Endothelial cell of umbilical vein (primary cell): Measurements from ENCODE around the gene DIP2C. TPM values are rescaled to one million over a fixed set of nuclear protein-coding genes. Genes with fewer than 3 reads are reported as not detected.

Experiments used
- BruUV-seq: library from RNA; stranded (reverse); fragments of 400-500 nt; replicated peaks from 2 replicates; lab custom pipeline; 2021; lab: Mats Ljungman, UMichigan
- CTCF ChIA-PET: fragments of 300-600, 350-600 bp; sonication (Branson Sonifier 250); formaldehyde crosslinking; loops from one replicate; lab custom pipeline; 2021; ENCODE audit warnings: antibody characterized with exemption, inconsistent platforms; lab: Charles Lee
- POLR2A ChIA-PET: fragments of 300-600, 350-600 bp; sonication (Branson Sonifier 250); formaldehyde crosslinking; loops from one replicate; lab custom pipeline; 2021; ENCODE audit warnings: antibody characterized with exemption, inconsistent platforms; lab: Charles Lee
- DNase-seq: peaks from one replicate; pipeline ENCODE4 v3.0.0-alpha.2; 2011; ENCODE audit warnings: low read depth, low spot score
- FAIRE-seq: peaks from 2 replicates; lab custom pipeline; 2011; peaks lifted over from hg19 to GRCh38; lab: Jason Lieb, UNC
- H2AFZ ChIP-seq: 2 replicates; pipeline ENCODE4 v1.6.0; 2012; ENCODE audit warnings: low read depth, low read length, control low read depth, inconsistent platforms
- H3K27ac ChIP-seq: 2 replicates; pipeline ENCODE4 v1.5.1; 2011; ENCODE audit warnings: low read depth, mild to moderate bottlenecking, control low read depth, low read length, moderate library complexity; ENCODE audit not compliant: insufficient read depth
- H3K27me3 ChIP-seq, 2 experiments: 2 replicates each; pipeline versions ENCODE4 v1.6.0 to v1.6.1; 2011; ENCODE audit warnings: low read length in 2 of 2, mixed read lengths in 1 of 2; ENCODE audit not compliant: control insufficient read depth in 2 of 2, insufficient read depth in 2 of 2
- H3K36me3 ChIP-seq, 2 experiments: 2 replicates in 1 of 2; 3 replicates in 1 of 2; pipeline ENCODE4 v1.5.1; 2011; ENCODE audit warnings: low read length in 2 of 2, mild to moderate bottlenecking in 1 of 2, moderate library complexity in 1 of 2; ENCODE audit not compliant: control insufficient read depth in 2 of 2, insufficient read depth in 2 of 2; ENCODE audit errors: extremely low read depth in 1 of 2
- H3K4me1 ChIP-seq: 3 replicates; pipeline ENCODE4 v1.5.1; 2011; ENCODE audit warnings: mild to moderate bottlenecking, low read length; ENCODE audit not compliant: control insufficient read depth, insufficient read depth; ENCODE audit errors: extremely low read depth
- H3K4me2 ChIP-seq: 2 replicates; pipeline ENCODE4 v1.6.1; 2011; ENCODE audit warnings: low read length, control low read depth, mixed read lengths; ENCODE audit not compliant: insufficient read depth
- H3K4me3 ChIP-seq, 3 experiments: fragments of 200-600 bp in 1 of 3; sonication (generic), shearing (Covaris generic) in 1 of 3; replicated peaks in 1 of 3; 2 replicates each; pipeline ENCODE4 v1.5.1; 2011 to 2016; ENCODE audit warnings: control low read depth in 3 of 3, low read length in 3 of 3, mild to moderate bottlenecking in 2 of 3, inconsistent platforms in 1 of 3, low read depth in 1 of 3, moderate library complexity in 1 of 3; ENCODE audit not compliant: insufficient read depth in 1 of 3
- H3K79me2 ChIP-seq: 2 replicates; pipeline ENCODE4 v1.6.0; 2012; ENCODE audit warnings: low read length, inconsistent platforms; ENCODE audit not compliant: control insufficient read depth, insufficient read depth
- H3K9ac ChIP-seq: replicated peaks from 2 replicates; pipeline ENCODE3; 2011; ENCODE audit warnings: low read length, control low read depth; ENCODE audit not compliant: insufficient read depth; ENCODE audit errors: extremely low read depth
- H3K9me1 ChIP-seq: replicated peaks from 3 replicates; pipeline ENCODE4 v1.6.0; 2011; ENCODE audit warnings: mild to moderate bottlenecking, low read length; ENCODE audit not compliant: control insufficient read depth, insufficient read depth; ENCODE audit errors: extremely low read depth
- H3K9me3 ChIP-seq: replicated peaks from 2 replicates; pipeline ENCODE4 v1.5.1; 2012; ENCODE audit warnings: low read length, inconsistent platforms; ENCODE audit not compliant: control insufficient read depth, insufficient read depth
- H4K20me1 ChIP-seq: replicated peaks from 2 replicates; pipeline ENCODE3; 2011; ENCODE audit warnings: mild to moderate bottlenecking, low read length; ENCODE audit not compliant: control insufficient read depth, insufficient read depth; ENCODE audit errors: extremely low read depth
- EZH2 ChIP-seq: IDR thresholded peaks from 2 replicates; pipeline ENCODE4 v1.6.1; 2012; ENCODE audit warnings: borderline replicate concordance, low read depth, mild to moderate bottlenecking, moderate library complexity, low read length, inconsistent platforms; ENCODE audit not compliant: severe bottlenecking
- FOS ChIP-seq: IDR thresholded peaks from 2 replicates; pipeline ENCODE4 v1.6.1; 2011; ENCODE audit warnings: mild to moderate bottlenecking, low read length, moderate library complexity, borderline replicate concordance; ENCODE audit not compliant: insufficient read depth
- GATA2 ChIP-seq: IDR thresholded peaks from 2 replicates; pipeline ENCODE4 v1.7.0; 2011; ENCODE audit warnings: low read depth, mild to moderate bottlenecking, moderate library complexity, mixed read lengths, low read length; ENCODE audit not compliant: insufficient read length, insufficient read depth
- JUN ChIP-seq: IDR thresholded peaks from 2 replicates; pipeline ENCODE4 v1.6.1; 2011; ENCODE audit warnings: borderline replicate concordance, low read depth; ENCODE audit not compliant: insufficient read length, insufficient read depth
- MYC ChIP-seq: IDR thresholded peaks from one replicate; pipeline ENCODE4 v1.6.1; 2011; ENCODE audit warnings: mild to moderate bottlenecking, low read depth, low read length
- POLR2A ChIP-seq: IDR thresholded peaks from 2 replicates; pipeline ENCODE4 v1.6.1; 2012; ENCODE audit warnings: low read depth, mild to moderate bottlenecking, control low read depth, low read length
- POLR2AphosphoS5 ChIP-seq: IDR thresholded peaks from 2 replicates; pipeline ENCODE4 v1.6.1; 2012; ENCODE audit warnings: low read depth, mild to moderate bottlenecking, control low read depth, low read length, moderate library complexity; ENCODE audit not compliant: insufficient read depth
- dilution Hi-C: fragments of 300-500 bp; cut with MboI; formaldehyde crosslinking; loops from one replicate; pipeline ENCODE4 v1.15.0; 2019; ENCODE audit warnings: low sequenced_read_pairs; ENCODE audit not compliant: extremely low pct_ligation_motif_present
- intact Hi-C: fragments of 100-400 bp; cut with micrococcal nuclease; formaldehyde crosslinking; loops from one replicate; pipeline ENCODE4 v1.10.0; 2022
- polyA plus RNA-seq, 4 experiments: library from polyadenylated mRNA; depleted of rRNA in 3 of 4; stranded (reverse) in 3 of 4; unstranded in 1 of 4; fragments of >200 nt; gene quantifications; 2 replicates each; pipeline versions ENCODE4 v1.2.1 to v1.2.3, GENCODE V29; 2011 to 2012; ENCODE audit warnings: missing spikeins in 1 of 4
- total RNA-seq: library from RNA; stranded (reverse); gene quantifications from 2 replicates; pipeline ENCODE4 v1.2.3, GENCODE V29; 2021
- TF ChIP-seq, protein P1 (sequence below): IDR thresholded peaks from 2 replicates; pipeline ENCODE4 v1.6.1; 2011; ENCODE audit not compliant: insufficient read depth, insufficient read length
- TF ChIP-seq, protein P2 (sequence below), 2 donors: IDR thresholded peaks; 1 replicate in 1 of 2; 2 replicates in 1 of 2; pipeline ENCODE4 v1.5.1; 2011; ENCODE audit warnings: low read length in 2 of 2, mild to moderate bottlenecking in 2 of 2, moderate library complexity in 2 of 2, control low read depth in 1 of 2, inconsistent platforms in 1 of 2, low read depth in 1 of 2; ENCODE audit not compliant: insufficient read depth in 1 of 2; ENCODE audit errors: extremely low read depth in 1 of 2

The DIP2C gene
- total and polyA plus RNA-seq, 2 donors (not counting 3 experiments of a cell fraction or from before 2014, with no cell fraction given), result 3.6 to 10.7 TPM

DNA sequence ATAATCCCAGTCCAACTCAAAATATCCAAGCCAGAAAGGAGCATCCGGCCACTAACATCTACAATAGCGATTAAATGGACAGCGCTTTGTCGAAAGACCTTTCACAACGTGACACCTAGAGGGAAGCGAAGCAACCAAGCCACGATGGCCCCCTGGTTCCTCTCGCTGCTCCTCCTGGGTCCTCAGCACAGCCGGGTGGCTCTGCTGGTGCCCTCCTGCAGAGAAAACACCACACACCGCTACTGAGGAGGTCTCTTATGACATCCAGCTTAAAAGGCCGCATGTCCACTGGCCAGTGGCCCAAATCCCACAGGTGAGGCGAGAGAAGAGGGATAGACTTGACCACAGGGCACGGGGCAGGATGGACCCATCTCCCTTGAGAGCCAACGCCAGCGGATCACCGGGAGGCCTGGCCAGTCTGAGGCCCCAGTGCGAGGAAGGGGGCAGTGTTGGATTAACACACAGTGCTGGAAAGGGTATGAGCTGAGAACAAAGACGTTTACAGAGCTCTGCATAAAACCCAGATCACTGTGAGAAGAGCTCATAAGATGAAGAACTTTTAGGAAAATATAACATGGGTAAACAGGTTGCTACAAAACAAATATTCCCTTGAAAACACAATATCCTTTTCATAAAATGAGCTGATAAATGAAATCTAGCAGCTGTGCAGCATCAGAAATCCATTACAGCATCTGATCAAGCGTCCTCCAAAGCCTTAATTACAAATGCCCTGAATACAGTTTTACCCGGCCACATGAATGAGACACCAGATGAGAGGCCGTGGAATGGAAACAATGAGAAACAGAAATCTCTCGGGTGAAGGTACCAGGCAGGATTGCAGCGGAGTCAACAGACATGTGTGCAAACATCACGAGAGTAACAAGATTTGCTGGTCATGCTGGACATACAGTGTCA lies 236.7 kb downstream of the DIP2C start:
- Histone ChIP-seq H3K27me3 (no peaks in the 10 kb centered on the region), H2AFZ (no peak overlapping the region), H3K36me3 (no peaks in the 10 kb centered on the region), H3K9me3 (no peaks in the 10 kb centered on the region), H3K4me2 (no peak overlapping the region), H3K9ac (no peak overlapping the region), H3K9me1 (no peaks in the 10 kb centered on the region), H3K4me1 (peaks cover 3% of the 10 kb centered on the region), H3K4me3 (no peak overlapping the region), H3K27ac (no peak overlapping the region), H4K20me1 (no peaks in the 10 kb centered on the region), H3K79me2 (no peaks in the 10 kb centered on the region)
- ChIA-PET POLR2A (no interaction called here), CTCF (no interaction called here)
- dilution Hi-C loops, result no loop called here
- intact Hi-C loops, result loop anchor here (10.0 kb wide), 1 partner anchor 188 kb away; no protein-coding TSS in a partner anchor
- no peak for FAIRE-seq
- TF ChIP-seq EZH2 (no peak), JUN (no peak), POLR2A (no peak), MYC (no peak), GATA2 (no peak), FOS (no peak), POLR2AphosphoS5 (no peak)
- TF ChIP-seq, protein P1, sequence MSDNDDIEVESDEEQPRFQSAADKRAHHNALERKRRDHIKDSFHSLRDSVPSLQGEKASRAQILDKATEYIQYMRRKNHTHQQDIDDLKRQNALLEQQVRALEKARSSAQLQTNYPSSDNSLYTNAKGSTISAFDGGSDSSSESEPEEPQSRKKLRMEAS, result no peak
- TF ChIP-seq, protein P2, sequence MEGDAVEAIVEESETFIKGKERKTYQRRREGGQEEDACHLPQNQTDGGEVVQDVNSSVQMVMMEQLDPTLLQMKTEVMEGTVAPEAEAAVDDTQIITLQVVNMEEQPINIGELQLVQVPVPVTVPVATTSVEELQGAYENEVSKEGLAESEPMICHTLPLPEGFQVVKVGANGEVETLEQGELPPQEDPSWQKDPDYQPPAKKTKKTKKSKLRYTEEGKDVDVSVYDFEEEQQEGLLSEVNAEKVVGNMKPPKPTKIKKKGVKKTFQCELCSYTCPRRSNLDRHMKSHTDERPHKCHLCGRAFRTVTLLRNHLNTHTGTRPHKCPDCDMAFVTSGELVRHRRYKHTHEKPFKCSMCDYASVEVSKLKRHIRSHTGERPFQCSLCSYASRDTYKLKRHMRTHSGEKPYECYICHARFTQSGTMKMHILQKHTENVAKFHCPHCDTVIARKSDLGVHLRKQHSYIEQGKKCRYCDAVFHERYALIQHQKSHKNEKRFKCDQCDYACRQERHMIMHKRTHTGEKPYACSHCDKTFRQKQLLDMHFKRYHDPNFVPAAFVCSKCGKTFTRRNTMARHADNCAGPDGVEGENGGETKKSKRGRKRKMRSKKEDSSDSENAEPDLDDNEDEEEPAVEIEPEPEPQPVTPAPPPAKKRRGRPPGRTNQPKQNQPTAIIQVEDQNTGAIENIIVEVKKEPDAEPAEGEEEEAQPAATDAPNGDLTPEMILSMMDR (IDR thresholded peaks at IDR 0.05; ENCODE audit: extremely low read depth in 1 of 2, insufficient read depth in 1 of 2, low read depth in 1 of 2, low read length in 2 of 2), result no peak
- no peak for DNase-seq
- no TSS peak for BruUV-seq
